Effector CD4-positive, alpha-beta T cell (primary cell): ENCODE measurements around the gene ALG9.
"Not testable (repeated sequence)": the region's sequence is repeated elsewhere in the genome, so short reads cannot be mapped to it uniquely, and the experiment has no call there.

Source experiments
- DNase-seq: peaks from one replicate; pipeline ENCODE4 v3.0.0-alpha.2; 2020

ALG9 gene

GRCh38 chr11:111792955-111793500 lies 78.4 kb downstream of the ALG9 start:
- no peak for DNase-seq

- DNase-seq = no peak
These were observed 79.1 kb downstream of the ALG9 start for GRCh38 chr11:111792314-111792713.

GRCh38 chr11:111788464-111788863 lies 82.9 kb downstream of the ALG9 start:
- DNase-seq = no peak

GRCh38 chr11:111788051-111788450 lies 83.3 kb downstream of the ALG9 start:
- no peak for DNase-seq

- no peak for DNase-seq
These were observed 85.4 kb downstream of the ALG9 start for GRCh38 chr11:111785886-111786412.

- no peak for DNase-seq
These were observed 86.3 kb downstream of the ALG9 start for GRCh38 chr11:111785076-111785475.

GRCh38 chr11:111784311-111784710 lies 87.1 kb downstream of the ALG9 start:
- DNase-seq = not testable (repeated sequence)

DNA sequence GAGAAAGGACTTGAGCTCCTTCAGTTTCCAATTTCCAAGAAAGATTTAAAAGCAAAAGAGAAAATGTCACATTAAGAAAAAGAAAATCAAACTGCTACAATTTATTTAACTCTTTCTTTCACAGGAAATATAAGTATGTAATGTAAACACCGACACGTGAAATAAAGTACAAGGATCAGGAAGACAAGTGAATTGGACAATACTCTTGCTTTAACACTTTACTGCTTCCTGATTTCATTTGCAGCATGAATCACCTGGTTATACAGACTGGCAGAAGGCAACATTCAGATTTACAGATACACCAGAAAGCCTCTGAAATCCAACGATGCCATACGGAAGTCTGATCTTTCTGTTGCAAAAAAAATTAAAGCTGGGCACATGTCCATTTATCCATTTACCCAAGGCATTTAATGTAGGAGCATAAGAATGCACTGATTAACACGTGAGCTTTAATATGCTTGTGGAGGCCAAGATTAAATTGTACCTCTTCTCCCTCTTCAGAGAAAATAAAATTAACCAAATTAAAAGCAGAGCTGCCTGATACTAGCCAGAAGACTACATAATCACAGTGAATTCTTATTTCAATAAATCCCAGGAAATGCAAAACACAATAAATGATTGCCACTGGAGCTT lies 89.2 kb downstream of the ALG9 start:
- no peak for DNase-seq

- no peak for DNase-seq
These were observed 92.3 kb downstream of the ALG9 start for GRCh38 chr11:111779118-111779517.

DNA sequence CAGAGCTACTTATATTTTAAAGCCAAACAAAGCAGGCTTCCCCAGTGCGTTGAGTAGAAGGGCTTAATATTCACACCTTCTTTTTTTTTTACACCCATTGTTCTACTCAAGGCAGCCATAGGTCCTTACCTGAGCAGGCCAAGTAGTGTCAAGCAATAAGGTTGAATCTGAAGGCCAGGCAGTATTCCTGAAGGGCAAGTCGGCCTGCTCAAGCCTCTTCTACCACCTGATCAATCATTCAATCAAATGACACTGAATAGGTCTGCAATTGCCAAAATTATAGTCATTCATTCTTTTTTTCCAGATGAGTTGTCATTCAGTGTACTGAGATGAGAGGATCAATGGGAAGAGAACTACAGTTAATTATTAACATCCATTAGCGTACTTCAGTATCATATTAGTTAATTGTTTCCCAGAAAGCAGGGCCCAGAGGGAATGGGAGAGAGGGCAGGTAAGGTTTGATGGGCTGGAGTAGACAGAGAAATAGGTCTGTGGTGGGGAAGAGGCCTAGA lies 93.3 kb downstream of the ALG9 start:
- no peak for DNase-seq

DNA sequence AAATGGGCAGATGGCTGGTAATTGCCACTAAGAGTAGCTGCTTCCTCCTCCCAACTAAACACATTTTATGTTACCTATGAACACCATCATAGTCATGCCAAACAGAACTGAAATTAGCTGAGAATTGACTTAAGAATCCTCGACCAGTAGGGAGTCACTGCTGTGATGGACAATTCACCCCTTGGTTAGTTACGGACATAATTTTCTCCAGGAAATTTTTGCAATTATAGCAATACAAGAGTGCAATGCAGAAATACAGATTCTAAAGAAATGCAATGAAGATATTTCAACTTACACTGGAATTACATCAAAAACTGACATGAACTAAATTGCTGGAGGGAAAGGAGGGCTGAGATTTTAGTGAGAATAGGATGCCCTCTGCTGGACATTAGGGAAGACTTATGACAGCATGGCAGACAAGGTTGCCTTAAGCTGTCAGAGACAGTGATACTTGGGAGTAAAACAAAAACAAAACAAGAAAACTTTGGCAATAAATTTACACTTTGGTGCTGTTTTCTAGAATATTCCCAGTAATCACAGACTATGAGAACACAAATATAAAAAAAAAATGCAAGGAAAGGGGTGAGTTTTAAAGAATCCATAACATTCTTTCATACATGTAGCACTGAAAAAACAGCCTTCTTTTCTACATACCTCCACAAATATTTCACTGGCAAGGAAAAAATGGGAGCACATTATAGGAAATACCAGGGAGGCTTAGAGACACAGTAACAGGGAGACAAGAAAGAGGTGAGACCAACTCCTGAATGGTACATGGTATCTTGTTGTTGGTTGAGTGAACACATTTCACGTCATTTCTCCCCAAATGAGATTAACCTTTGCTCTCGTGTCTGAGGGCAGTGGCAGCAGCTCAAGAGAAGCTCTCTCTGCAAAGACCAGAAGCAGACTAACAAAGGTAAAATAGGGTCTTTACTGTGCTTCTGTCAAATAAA lies 94.0 kb downstream of the ALG9 start:
- DNase-seq = peak; percentile 14

- no peak for DNase-seq
These were observed 94.8 kb downstream of the ALG9 start for GRCh38 chr11:111776398-111777093.

GRCh38 chr11:111774955-111775710 lies 96.2 kb downstream of the ALG9 start:
- DNase-seq = no peak

GRCh38 chr11:111772535-111772934 lies 98.8 kb downstream of the ALG9 start:
- DNase-seq = no peak

GRCh38 chr11:111771205-111771604 lies 100.2 kb downstream of the ALG9 start:
- not testable (repeated sequence) for DNase-seq

DNA sequence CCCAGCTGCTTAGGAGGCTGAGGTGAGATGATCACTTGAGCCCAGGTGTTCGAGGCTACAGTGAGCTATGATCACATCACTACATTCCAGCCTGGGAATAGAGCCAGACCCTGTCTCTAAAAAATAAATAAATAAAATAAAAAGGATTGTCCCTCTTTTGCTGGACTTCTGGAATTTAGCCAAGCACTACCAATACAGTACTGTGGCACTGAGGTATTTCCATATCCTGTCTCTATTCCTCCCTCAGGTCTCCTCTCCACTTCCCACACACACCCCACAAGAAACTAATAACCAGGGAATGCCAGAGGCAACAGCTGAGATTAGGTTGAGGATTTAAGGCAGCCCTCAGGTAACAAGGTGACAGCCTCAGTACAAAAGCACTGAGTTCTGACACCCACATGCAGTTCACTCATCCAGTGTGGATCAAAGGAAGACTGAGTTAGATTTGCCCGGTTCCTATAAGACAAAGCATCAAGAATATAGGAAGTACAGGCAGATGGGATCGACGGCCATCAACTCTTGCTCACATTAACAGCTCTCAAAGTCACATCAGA lies 100.7 kb downstream of the ALG9 start:
- no peak for DNase-seq

DNA sequence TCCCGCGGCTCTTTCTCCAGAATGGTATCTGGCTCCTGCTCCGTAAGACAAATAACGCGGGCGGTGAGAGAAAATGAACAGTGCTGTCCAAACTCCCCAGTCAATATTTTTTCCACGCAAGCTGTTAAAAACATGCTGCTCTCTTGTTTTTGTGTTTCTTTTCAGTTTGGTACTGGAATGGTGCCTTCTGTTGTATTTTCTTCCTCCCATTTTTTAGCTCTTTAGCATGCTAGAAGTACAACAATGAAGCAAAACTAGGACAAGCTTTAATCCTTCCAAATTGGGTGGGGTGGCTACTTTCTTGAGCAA lies 104.6 kb downstream of the ALG9 start:
- DNase-seq = no peak

DNA sequence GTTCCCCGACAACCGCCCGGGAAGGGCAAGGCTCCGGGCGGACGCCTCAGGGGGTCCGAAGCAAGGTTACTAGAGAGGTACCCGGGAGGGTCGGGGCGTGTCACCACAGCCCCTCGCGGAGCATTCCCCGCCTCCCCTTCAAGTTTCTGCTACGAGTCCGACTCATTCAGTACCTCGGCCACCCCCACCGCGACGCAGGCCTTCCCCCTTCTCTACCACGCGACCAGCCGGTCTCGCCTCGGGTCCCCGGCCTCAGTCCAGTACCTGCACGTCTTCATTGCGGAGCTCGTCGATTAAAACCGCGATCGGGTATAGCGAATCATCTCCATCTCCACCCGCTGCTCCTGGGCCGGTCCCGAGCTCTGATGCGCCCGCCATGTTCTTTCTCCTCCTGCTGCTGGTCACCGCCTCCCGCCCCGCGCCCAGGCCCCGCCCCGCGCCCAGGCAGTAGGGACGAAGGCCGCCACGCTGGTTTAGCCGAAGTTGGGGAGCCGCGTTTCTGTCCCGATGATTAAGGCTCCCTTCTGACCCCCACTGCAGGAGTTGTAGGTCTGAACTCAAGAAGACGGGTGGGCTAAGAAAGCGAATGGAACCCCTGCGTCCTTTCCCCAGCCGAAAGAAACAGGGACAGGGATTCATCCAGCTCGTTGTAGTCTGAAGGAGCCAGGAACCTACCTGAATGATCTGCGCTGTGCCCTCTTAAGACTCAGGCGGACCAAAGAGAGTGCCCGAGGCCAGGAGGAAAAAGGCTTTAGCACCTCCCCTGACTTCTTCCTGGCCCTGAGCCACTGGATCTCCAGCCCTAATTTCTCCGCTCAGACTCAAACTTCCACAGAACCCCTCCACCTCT lies 105.2 kb downstream of the ALG9 start, which contains the start of gene PPP2R1B:
PPP2R1B (minus strand) TSS at position 406 of the 850 bp plus-strand sequence; CDS start at position 378, 28 bp downstream.
- peak; percentile 71 for DNase-seq

DNA sequence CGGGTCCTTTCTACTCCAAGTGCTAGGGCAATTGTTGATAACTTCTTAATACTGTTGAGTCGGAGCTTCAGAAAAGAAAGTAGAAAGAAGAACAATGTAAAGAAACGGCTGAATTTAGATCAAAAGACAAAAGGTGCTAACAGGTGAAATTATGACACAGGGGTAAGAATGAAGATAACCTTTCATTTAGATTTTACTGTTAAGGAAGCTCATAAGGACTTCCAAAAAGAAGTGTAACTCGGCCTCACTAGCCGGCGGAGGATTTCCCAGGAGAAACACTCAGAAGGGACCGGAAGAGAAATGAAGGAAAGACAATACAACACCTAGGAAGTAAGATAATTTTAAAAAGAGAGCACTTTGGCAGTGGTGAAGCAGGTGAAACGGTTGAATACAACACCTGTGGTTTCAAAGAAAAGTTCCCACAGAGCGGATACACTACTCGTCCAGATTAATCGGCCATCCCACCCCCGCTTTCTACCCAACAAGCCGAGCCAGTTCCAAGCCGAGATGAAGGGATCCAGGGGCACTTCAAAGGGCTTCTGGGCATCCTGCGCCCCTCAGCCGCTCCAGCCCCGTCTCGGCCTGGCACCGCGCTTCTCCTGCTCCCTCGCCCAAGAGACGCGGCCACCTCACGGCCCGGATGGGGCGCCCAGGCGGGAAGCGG lies 105.9 kb downstream of the ALG9 start:
- no peak for DNase-seq

- DNase-seq = no peak
These were observed 106.8 kb downstream of the ALG9 start for GRCh38 chr11:111764621-111765020.
